Stimulated activated CD4-positive, alpha-beta T cell treated with anti-CD3 and anti-CD28 coated beads, TNF-alpha, amount 100 ng/mL, for 1 hour (primary cell): ENCODE results near the gene NAIF1.
A peak's percentile ranks its signal among the peaks of the same experiment; 100 is the strongest.
"Not testable (repeated sequence)": the region's sequence is repeated elsewhere in the genome, so short reads cannot be mapped to it uniquely, and the experiment has no call there.

Source experiments
- DNase-seq, 3 donors: peaks; one replicate each; pipeline ENCODE4 v3.0.0-alpha.2; 2020; ENCODE audit warnings: low read depth in 3 of 3, low spot score in 1 of 3

Gene NAIF1

GRCh38 chr9:128088253-128088945 lies 21.3 kb upstream of the NAIF1 start:
- DNase-seq: no peak

GRCh38 chr9:128087262-128087661 lies 20.1 kb upstream of the NAIF1 start:
- DNase-seq: no peak

DNA sequence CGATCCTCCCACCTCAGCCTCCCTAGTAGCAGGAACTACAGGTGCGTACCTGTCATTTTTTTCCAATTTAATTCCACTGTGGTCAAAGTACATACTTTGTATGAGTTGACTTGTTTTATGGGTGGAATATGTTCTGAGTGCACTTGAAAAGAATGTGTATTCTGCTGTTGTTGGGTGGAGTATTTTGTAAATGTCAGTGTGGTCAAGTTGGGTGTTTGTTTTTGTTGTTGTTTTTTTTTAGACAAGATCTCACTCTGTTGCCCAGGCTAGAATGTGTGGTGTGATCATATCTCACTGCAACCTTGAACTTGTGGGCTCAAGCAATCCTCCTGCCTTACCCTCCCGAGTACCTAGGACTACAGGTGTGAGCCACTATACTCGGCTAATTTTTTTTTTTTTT lies 18.8 kb upstream of the NAIF1 start:
- DNase-seq: no peak

DNA sequence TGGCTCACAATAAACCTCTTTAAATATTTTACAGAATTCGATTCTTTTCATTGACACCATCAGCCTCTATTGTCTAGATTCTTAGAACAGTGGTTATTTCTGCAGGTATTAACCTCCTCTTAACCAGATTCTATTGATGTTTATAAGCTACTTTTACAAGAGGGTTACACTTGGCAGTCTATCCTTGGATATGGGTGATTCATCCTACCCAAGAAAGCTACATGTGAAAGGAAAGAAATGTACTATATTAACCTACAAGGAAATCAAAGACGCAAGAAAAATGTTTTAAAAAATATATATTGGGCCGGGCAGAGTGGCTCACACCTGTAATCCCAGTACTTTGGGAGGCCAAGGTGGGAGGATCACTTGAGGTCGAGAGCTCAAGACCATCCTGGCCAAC lies 17.6 kb upstream of the NAIF1 start:
- DNase-seq: no peak

DNA sequence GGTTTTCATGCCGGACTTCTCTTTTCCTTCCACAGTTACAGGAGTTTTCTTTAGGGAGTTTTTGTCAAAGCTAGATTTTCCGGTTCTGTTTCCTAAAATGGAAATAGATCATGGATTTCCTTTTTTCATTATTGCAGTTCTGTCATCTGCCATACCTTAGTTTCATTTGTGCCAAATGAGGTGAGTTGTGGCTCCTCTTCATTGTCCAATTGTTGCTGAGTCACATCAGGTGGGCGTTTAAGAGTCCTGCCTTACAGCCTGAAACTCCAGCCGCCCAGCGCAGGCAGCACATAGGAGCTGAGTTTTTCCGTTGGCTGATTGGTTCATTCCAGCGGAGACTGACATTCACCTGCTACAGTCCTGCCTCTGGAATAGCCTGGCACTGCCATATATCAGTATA lies 15.0 kb upstream of the NAIF1 start:
- DNase-seq: no peak

- no peak for DNase-seq
Measured at GRCh38 chr9:128081056-128081455, 13.9 kb upstream of the NAIF1 start.

GRCh38 chr9:128080206-128080605 lies 13.1 kb upstream of the NAIF1 start:
- no peak for DNase-seq

- DNase-seq: no peak
Measured at GRCh38 chr9:128078504-128079434, 11.6 kb upstream of the NAIF1 start.

- DNase-seq: no peak
Measured at GRCh38 chr9:128077847-128078503, 10.9 kb upstream of the NAIF1 start.

- no peak for DNase-seq
Measured at GRCh38 chr9:128073253-128073886, 6.2 kb upstream of the NAIF1 start.

DNA sequence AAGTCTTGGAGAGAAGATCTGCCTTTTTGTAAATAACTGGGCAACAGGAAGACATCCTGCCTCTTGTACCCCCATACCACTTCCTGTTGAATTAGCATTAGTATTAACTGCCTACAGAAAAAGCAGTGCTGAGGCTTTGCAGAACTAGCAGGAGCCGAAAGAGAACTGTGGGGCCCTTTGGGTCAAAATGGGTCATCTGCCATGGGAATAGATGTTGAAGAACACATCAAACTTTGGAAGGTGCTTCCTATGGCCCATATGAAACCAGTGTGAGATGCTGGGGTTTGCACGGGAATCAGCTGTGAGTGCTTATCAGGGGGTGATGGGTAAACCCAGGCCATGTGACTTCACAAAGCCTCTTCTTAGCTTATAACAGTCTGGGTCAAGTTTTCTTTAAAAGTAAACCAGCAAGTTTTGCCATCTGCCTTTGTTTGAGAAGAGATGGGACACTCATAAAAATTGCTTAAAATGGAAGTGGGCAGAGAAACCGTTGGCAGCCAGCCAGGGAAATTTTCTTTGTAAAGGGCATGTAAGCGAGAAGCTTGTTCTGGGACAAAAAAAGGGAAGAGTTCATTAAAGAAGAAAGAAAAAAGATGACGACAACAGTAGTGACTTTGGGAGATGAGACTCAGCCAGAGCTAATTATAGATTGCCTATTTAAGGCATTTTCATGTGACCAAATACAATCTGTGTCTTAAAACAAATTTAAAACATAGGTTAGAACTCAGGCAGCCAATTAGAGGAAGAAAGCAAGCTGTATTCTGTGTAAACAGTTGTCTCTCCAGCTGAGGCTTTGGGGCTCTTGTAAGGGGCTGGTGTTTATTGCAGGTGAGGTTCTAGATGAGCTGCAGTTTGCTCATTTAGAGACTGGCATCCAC lies 5.3 kb upstream of the NAIF1 start:
- DNase-seq: peak in 2 of 3 donors; percentile 17 to 32

GRCh38 chr9:128071475-128071874 lies 4.4 kb upstream of the NAIF1 start:
- DNase-seq: not testable (repeated sequence)

- DNase-seq: no peak
Measured at GRCh38 chr9:128070874-128071273, 3.8 kb upstream of the NAIF1 start.

DNA sequence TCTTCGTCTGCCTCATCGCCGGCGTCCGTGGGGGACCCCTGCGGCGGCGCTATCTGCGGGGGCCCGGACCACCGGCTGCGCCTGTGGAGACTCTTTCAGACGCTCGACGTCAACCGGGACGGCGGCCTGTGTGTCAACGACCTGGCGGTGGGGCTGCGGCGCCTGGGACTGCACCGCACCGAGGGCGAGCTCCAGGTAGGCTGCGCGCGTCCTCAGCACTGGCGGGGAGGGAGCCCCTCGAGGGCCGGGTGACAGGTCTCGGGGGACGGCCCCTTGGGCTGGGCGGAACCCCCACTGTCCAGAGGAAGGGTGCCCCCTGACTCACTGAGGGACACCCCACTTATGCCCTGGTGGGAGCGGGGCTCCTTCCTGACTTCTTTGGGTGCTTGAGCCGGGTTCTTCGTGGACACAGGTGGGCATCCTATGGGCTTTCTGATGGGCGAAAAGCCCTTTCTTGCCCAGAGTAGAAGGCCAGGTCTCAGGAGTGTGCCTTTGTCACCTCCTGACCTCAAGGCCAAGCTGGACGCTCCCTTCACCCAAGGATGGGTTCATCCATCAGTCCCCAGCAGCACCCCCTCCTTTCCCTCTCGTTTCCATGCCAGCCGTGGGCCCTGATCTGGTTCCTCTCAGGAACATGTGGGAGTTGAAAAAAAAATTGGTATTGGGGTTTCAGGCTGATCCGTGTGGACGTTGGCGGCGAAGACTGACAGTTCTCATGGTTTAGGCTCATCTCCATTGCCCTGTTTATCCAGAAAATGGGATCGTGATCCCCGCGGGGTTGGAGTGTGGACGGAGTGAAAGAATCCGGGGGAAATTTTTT lies 1.5 kb upstream of the NAIF1 start:
- peak in 1 of 3 donors; percentile 19 for DNase-seq

DNA sequence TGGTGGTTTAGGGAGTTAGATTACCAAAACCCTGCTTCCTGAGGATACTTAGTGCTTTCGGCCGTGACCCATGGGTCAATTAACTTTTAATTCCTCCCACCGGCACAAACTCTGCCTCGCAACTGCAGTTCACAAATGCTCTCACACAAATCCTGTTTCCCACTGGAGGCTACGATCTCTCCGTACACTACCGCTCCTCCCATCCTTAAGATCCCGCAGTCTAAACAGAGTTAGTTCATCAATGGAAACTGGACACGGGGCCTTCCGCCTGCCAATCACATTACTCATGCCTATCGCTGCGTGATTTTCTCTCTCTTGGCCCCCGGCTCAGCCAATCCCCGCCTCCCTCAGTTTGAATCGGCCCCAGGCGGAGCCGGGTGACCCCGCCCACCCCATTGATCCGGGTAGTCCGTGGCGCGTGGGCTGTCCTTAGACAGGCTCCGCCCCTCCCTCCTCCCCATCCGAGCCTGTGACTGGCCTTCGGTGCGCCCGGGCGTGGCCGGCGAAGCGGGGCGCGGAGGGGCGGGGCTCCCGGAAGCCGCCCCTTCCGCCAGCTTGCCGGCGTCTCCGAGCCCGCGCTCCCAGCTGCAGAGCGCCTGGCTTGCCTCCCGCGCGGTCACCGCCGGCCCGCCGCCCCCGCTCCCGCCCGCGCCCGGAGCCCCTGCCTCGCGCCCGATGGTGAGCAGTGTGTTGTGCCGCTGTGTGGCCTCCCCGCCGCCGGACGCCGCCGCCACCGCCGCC lies 695 bp upstream of the NAIF1 start, which contains the start of gene SLC25A25:
TSS of gene SLC25A25 (plus strand) at position 588 of the 741 bp plus-strand sequence. CDS start at position 676, 88 bp downstream.
- peak; percentile 100 for DNase-seq

GRCh38 chr9:128065907-128066712 lies 1.0 kb downstream of the NAIF1 start:
- DNase-seq: no peak

GRCh38 chr9:128062846-128063831 lies 4.0 kb downstream of the NAIF1 start:
- no peak for DNase-seq
